Endothelial cell of umbilical vein (primary cell): ENCODE results near the gene ZNF831.

ENCODE experiments used
- EZH2 ChIP-seq: IDR thresholded peaks from 2 replicates; pipeline ENCODE4 v1.6.1; 2012; ENCODE audit warnings: borderline replicate concordance, low read depth, mild to moderate bottlenecking, moderate library complexity, low read length, inconsistent platforms; ENCODE audit not compliant: severe bottlenecking
- POLR2A ChIP-seq: IDR thresholded peaks from 2 replicates; pipeline ENCODE4 v1.6.1; 2012; ENCODE audit warnings: low read depth, mild to moderate bottlenecking, control low read depth, low read length
- TF ChIP-seq, protein P1 (sequence below), 2 donors: IDR thresholded peaks; 1 replicate in 1 of 2; 2 replicates in 1 of 2; pipeline ENCODE4 v1.5.1; 2011; ENCODE audit warnings: low read length in 2 of 2, mild to moderate bottlenecking in 2 of 2, moderate library complexity in 2 of 2, control low read depth in 1 of 2, inconsistent platforms in 1 of 2, low read depth in 1 of 2; ENCODE audit not compliant: insufficient read depth in 1 of 2; ENCODE audit errors: extremely low read depth in 1 of 2
- TF ChIP-seq, protein P2 (sequence below): IDR thresholded peaks from 2 replicates; pipeline ENCODE4 v1.6.1; 2011; ENCODE audit not compliant: insufficient read depth, insufficient read length

DNA sequence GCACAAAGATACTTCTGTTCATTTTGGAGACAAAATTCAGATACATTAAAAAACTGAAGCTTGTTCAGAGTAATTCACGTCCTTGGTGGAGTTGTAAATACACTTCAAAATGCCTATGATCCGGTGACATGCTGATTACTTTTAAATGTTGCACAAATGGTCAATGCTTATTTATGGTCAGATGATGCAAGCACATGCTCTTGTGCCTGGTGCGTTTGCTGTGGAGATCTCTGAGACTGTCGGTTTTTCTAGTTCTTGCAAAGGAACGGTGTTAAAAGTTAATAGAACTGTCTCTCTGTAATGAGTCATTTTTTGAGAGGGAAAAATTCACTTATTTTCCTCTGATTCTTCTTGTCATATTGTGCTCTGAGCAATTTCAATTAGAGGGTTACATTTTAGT lies 91.6 kb downstream of the ZNF831 start:
- TF ChIP-seq, protein P1, sequence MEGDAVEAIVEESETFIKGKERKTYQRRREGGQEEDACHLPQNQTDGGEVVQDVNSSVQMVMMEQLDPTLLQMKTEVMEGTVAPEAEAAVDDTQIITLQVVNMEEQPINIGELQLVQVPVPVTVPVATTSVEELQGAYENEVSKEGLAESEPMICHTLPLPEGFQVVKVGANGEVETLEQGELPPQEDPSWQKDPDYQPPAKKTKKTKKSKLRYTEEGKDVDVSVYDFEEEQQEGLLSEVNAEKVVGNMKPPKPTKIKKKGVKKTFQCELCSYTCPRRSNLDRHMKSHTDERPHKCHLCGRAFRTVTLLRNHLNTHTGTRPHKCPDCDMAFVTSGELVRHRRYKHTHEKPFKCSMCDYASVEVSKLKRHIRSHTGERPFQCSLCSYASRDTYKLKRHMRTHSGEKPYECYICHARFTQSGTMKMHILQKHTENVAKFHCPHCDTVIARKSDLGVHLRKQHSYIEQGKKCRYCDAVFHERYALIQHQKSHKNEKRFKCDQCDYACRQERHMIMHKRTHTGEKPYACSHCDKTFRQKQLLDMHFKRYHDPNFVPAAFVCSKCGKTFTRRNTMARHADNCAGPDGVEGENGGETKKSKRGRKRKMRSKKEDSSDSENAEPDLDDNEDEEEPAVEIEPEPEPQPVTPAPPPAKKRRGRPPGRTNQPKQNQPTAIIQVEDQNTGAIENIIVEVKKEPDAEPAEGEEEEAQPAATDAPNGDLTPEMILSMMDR (IDR thresholded peaks at IDR 0.05; ENCODE audit: extremely low read depth in 1 of 2, insufficient read depth in 1 of 2, low read depth in 1 of 2, low read length in 2 of 2) = no peak
- TF ChIP-seq POLR2A (no peak), EZH2 (no peak)
- TF ChIP-seq, protein P2, sequence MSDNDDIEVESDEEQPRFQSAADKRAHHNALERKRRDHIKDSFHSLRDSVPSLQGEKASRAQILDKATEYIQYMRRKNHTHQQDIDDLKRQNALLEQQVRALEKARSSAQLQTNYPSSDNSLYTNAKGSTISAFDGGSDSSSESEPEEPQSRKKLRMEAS = no peak
